Upper lobe of left lung (tissue), 4 donors: ENCODE data around the gene ZNF169.

Experiments
- EP300 ChIP-seq, 4 donors: sonication (generic); formaldehyde crosslinking; IDR thresholded peaks; one replicate each; pipeline ENCODE4 v1.5.1; 2017; ENCODE audit warnings: antibody characterized with exemption in 4 of 4, control low read depth in 2 of 4
- POLR2A ChIP-seq, 4 donors: fragments of 450-650 bp; IDR thresholded peaks; one replicate each; pipeline ENCODE4 v1.5.1; 2016 to 2017; ENCODE audit warnings: antibody characterized with exemption in 4 of 4, mild to moderate bottlenecking in 2 of 4
- POLR2AphosphoS5 ChIP-seq, 2 donors: sonication (generic); formaldehyde crosslinking; IDR thresholded peaks; one replicate each; pipeline ENCODE4 v1.5.1; 2017; ENCODE audit warnings: antibody characterized with exemption in 2 of 2
- TF ChIP-seq, protein P1 (sequence below), 6 experiments: fragments of 450-650 bp in 4 of 6; fragments of 200-600 bp in 2 of 6; sonication (generic) in 2 of 6; IDR thresholded peaks; one replicate each; pipeline ENCODE4 v1.5.1; 2016 to 2019; ENCODE audit warnings: antibody characterized with exemption in 6 of 6

DNA sequence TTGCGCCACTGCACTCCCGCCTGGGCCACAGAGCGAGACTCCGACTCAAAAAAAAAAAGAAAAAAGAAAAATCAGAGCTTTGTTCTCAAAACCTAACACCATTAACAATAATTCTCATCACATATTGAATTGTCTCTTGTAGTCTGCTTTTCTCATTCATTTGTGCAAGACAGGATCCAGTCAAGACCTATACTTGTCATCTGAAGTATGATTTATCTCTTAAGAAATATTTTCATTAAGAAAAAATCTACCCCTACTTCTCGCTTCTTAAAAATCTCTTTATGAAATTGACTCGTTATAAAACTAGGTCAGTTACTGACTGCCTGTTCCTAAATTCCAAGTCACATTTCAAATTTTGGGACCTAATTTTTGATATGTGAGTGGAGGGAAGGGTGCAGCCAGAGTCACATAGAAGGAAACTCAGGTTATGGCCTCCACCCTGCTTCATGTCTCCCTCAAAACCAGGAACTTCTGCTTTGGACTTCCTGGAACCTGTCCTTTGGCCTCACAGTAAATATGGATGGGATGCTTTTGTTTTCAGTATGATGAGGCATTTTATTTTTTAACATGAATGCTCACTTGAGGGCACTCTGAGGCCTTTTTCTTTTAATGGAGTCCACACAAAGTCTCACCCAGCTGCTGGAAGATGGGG is 18.9 kb downstream of the ZNF169 start:
- TF ChIP-seq POLR2A (IDR thresholded peaks at IDR 0.05): no peak
- TF ChIP-seq, protein P1, sequence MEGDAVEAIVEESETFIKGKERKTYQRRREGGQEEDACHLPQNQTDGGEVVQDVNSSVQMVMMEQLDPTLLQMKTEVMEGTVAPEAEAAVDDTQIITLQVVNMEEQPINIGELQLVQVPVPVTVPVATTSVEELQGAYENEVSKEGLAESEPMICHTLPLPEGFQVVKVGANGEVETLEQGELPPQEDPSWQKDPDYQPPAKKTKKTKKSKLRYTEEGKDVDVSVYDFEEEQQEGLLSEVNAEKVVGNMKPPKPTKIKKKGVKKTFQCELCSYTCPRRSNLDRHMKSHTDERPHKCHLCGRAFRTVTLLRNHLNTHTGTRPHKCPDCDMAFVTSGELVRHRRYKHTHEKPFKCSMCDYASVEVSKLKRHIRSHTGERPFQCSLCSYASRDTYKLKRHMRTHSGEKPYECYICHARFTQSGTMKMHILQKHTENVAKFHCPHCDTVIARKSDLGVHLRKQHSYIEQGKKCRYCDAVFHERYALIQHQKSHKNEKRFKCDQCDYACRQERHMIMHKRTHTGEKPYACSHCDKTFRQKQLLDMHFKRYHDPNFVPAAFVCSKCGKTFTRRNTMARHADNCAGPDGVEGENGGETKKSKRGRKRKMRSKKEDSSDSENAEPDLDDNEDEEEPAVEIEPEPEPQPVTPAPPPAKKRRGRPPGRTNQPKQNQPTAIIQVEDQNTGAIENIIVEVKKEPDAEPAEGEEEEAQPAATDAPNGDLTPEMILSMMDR (IDR thresholded peaks at IDR 0.05): no peak
- no peak for TF ChIP-seq POLR2AphosphoS5 (IDR thresholded peaks at IDR 0.05)
- no peak for TF ChIP-seq EP300 (IDR thresholded peaks at IDR 0.05)
